Measurements from ENCODE around the gene MSI2.

Gene MSI2

DNA sequence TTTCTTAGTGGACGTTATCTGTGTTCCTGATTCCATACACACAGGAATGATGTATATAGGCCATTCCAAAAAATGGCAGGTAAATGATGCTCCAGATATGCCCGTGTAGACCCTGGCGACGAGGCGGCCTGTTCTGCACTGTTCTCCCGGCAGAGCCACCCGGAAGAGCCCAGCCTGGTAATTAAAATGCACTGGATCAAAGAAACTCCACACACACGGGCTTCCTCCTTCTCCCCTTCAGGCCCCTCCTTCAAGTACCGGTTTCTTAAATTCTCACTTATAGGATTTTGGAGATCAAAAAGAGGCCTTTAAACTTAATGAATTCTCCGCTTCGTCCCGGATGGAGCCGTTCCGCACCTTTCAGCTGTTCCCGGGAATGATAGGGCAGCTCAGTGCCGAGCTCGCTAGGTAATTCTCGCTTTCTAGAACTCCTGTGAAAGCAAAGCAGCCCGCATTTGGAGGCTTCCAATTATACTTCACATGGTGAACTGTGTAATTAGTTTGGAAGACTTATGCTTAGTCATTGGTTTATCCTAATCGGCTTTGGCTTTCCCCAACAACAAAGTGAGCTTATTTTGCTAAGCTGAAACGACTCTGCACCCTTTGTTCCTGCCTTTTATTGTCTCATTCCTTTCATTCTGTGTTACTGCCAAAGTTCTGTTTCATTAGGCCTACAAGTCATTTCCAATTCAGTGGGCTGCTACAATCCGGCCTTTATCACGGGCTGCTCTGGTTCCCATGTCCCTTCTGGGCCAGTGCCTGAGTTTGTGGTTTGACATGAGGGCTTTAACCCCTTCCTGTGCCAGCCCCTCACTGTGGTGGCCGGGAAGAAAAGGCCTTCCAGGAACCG, 150.0 kb downstream of the MSI2 start:
- TF ChIP-seq, protein P1, sequence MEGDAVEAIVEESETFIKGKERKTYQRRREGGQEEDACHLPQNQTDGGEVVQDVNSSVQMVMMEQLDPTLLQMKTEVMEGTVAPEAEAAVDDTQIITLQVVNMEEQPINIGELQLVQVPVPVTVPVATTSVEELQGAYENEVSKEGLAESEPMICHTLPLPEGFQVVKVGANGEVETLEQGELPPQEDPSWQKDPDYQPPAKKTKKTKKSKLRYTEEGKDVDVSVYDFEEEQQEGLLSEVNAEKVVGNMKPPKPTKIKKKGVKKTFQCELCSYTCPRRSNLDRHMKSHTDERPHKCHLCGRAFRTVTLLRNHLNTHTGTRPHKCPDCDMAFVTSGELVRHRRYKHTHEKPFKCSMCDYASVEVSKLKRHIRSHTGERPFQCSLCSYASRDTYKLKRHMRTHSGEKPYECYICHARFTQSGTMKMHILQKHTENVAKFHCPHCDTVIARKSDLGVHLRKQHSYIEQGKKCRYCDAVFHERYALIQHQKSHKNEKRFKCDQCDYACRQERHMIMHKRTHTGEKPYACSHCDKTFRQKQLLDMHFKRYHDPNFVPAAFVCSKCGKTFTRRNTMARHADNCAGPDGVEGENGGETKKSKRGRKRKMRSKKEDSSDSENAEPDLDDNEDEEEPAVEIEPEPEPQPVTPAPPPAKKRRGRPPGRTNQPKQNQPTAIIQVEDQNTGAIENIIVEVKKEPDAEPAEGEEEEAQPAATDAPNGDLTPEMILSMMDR (conservative IDR thresholded peaks at IDR 0.05): no peak
- peak overlapping the region; percentile 86 for H3K27ac ChIP-seq

DNA sequence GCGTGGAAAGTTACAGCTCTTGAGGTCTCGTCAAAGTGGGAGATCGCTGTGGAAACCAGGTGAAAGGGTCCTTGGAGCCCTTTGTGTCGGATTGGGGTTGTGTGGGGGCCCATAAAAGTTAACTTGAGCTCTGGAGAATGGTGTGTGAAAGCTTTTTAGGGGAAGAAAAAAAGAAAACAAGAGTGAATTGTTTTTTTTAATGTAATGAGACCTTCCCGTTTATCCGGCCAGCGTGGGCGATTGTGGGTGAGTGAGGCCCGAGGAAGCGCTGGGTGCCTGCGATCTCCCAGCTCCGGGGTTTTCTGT, 150.6 kb downstream of the MSI2 start:
- TF ChIP-seq, protein P1 (conservative IDR thresholded peaks at IDR 0.05): no peak

DNA sequence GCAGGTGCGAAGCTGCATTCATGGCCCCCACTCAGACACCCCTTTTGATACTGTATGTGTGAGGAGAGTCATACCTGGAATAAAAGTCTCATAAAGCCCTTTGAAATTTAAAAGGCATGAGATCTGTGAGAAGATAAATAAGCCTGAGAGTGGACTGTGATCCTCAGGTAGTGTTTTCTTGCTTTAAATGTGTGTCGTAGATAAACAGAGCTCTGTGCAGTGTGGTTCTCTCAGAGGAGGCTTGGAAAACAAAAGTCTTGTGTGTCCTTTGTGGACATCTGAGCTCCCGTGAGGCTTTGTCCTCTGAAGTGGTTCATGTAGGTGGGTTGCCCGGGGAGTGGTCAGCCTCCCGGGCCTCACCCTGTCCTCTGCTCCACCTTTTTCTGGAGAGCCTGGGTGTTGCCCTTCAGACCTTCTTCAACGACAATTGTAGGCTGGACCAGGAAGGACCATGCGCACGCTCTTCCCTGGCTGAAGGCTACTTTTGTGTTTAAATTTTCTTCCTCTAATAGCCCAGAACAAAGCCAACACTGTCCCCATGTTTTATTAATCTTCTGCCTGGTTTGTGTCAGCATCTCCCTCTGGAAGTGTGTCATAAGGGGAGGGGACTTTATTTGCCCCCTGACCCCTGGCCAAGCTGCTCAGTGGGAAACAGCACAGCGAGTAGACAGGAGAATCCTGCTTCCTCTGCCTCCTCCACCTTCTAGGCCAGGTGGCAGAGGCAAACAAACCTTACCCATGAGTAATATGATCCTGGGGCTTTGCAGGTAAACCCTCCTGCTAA, 151.2 kb downstream of the MSI2 start:
- TF ChIP-seq, protein P1 (conservative IDR thresholded peaks at IDR 0.05): no peak
- peak overlapping the region; percentile 86 for H3K27ac ChIP-seq

More for the DNA sequence above, 150.6 kb downstream of the MSI2 start:
- H3K27ac ChIP-seq: peak overlapping the region; percentile 86

DNA sequence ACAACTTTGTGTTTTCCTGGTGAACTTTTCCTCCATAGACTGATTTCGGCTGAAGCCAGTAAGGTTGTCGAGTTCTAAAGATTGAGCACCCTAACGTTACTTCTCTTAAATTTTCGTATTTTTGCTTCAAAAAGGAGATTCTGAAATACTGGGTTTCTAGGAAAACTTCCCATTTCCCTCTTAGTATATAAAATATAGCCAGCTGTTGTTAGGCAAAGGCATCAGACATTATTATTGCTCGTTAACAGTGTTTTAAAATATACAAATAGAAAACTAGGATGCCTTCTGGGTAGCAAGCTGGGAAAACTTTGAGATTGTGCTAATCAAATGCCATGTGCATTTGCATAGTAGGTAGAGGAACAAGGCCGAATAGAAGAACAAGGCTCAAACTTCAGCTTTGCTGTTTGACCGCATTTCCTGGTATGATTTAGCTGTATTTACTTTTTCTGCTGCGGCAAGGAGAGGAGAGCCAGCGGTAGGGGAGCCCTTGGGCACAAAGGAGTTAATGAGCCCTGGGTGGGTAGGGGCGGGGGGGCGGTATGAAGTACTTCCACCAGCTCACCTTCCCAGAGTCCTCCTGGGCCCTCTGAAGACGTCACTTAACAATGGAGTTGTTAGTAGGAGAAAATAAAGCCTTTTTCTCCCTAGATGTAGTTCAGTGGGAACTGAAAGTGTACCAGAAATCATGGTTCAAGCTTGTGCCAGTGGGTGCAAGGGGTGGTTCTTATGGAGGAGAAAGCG, 151.9 kb downstream of the MSI2 start:
- H3K27ac ChIP-seq: peak overlapping the region; percentile 86

DNA sequence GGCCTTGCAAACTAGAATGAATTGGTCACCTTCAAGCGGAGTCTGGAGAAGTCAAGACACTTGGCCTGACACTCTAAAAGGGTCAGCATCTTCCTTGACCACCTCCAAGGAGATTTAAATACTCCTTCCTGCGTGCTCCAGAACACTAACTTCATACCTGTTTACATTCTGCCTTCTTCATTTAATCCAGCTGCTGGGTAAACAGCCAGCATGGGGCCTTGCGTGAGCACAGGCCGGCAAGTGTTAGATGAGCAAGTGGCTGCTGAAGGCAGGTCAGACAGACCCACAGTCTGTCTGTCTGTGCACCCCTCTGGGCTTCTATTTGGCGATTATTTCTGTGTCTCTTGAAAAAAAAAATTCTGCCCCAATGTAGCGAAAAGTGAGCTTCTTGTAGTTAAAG, 153.8 kb downstream of the MSI2 start:
- TF ChIP-seq, protein P1 (conservative IDR thresholded peaks at IDR 0.05): no peak
- H3K27ac ChIP-seq: no peak overlapping the region

More for the DNA sequence above, 151.9 kb downstream of the MSI2 start:
- TF ChIP-seq, protein P1 (conservative IDR thresholded peaks at IDR 0.05): no peak

DNA sequence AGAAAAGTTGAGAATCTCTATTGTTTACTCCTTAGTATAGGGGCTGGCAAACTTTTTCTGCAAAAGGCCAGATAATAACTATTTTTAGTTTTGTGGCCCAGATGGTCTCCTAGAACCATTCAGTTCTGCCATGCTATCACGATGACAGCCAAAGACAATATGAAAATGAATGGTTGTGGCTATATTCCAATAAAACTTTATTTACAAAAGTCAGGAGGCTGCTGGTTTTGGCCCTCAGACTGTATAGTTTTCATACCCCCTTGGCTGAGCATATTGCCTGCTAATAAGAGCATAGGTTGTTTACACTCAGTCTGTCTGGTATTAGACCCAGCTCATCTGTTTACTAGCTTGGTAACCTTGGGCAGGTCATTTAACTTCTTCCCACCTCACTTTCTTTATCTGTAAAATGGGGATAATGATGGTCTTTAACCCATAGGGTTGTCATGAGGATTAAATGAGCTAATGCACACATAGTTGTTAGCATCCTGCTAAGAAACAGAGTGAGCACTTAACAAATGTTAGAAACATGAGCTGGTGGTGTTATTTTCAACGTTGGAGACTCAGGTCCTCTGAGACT, 156.3 kb downstream of the MSI2 start:
- TF ChIP-seq, protein P1 (conservative IDR thresholded peaks at IDR 0.05): no peak
- no peak overlapping the region for H3K27ac ChIP-seq

Measured in VCaP (cell line).